Measurements from ENCODE around the gene RACGAP1.

Gene RACGAP1

DNA sequence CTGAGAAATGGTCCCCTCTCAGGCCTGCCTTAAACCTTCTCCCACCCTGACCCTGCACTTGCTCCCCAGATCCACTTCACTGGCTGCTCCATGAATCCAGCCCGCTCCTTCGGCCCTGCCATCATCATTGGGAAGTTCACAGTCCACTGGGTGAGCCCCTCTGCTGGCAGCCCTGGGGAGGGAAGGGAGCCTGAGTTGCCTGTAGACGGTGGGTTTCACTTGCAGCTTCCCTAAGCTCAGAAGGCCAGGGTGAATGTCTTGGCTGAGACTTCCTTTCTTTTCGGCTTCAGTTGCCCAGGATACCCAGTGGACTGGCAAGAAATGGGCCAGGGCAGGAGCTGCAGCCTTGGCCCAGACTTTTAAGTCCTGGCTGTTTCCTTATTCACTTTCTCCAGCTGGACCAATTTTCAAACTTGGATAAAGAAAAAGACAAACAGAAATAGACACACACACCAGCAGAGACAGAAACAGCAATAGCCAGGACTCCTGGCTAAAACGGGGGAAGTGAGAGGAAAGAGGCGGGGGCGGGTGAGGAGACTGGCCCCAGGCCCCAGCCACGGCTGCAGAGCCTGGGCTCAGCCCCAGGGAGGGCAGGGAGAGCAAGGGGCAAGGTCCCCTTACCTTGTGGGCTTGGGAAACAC lies 50.5 kb downstream of the RACGAP1 start:
- no peak for TF ChIP-seq CTCF (IDR thresholded peaks at IDR 0.05; ENCODE audit: low read length, missing control alignments)
- DNase-seq (ENCODE audit: low read depth), result no peak
- H3K4me3 ChIP-seq (replicated peaks; ENCODE audit: low read depth, low read length), result no peak overlapping the region

GRCh38 chr12:49974231-49974675 lies 51.0 kb downstream of the RACGAP1 start:
- H3K4me3 ChIP-seq (replicated peaks; ENCODE audit: low read depth, low read length), result no peak overlapping the region
- TF ChIP-seq CTCF (IDR thresholded peaks at IDR 0.05; ENCODE audit: low read length, missing control alignments), result peak; percentile 79
- DNase-seq (ENCODE audit: low read depth), result peak; percentile 82

GRCh38 chr12:49973361-49973830 lies 51.9 kb downstream of the RACGAP1 start:
- TF ChIP-seq CTCF (IDR thresholded peaks at IDR 0.05; ENCODE audit: low read length, missing control alignments), result no peak
- no peak overlapping the region for H3K4me3 ChIP-seq (replicated peaks; ENCODE audit: low read depth, low read length)
- DNase-seq (ENCODE audit: low read depth), result no peak

DNA sequence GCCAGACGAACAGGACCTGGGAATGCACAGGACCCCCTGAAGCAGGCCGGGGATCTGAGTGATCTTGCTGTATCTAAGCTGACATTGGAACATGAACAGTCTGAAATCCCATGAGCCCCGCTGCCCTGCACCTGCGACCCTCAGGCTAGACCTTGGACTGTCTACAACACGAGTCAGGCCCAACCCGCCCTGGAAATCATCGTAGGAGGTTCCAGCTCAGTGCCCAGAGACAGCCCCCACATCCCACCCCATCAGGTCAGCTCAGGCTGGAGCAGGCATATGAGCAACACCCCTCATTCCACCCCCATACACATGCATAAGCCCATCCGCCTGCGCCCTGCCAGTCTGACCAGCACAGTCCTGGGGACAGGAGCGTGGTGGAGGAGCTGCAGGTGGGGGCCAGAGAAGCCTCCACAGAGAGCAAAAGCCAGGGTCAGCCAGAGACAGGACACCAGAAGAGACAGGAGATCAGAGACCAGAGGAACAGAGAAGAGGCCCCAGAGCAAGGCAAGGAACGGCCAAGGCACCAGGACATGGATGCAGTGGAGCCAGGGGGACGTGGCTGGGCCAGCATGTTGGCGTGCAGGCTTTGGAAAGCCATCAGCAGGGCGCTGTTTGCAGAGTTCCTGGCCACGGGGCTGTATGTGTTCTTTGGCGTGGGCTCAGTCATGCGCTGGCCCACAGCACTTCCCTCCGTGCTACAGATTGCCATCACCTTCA lies 52.5 kb downstream of the RACGAP1 start, which contains the start of gene AQP6:
Gene AQP6, plus strand, starts transcription at position 307 of the 720 bp plus-strand sequence. Its CDS starts 227 bp downstream, at position 534.
- TF ChIP-seq CTCF (IDR thresholded peaks at IDR 0.05; ENCODE audit: low read length, missing control alignments), result no peak
- DNase-seq (ENCODE audit: low read depth), result no peak
- no peak within 1 kb of the TSS for H3K4me3 ChIP-seq (replicated peaks; ENCODE audit: low read depth, low read length)

DNA sequence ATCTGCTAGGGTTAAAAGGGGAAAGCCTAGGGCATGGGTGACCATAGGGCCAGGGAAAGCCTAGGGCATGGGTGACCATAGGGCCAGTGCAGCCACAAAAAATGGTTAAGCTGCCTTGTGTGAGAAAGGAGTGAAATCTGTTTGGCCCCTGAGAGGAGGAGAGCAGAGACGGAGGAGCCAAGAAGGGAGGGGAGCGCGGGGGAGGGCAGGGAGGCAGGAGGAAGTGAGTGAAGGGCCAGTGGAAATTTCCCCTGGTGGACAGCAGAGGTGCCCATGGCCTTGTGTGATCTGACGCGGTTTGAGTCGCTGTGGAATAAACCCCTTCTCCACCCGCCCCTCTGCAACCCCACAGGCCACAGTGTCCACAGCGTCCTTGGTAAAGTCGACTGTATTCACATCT lies 53.2 kb downstream of the RACGAP1 start:
- DNase-seq (ENCODE audit: low read depth), result no peak
- no peak for TF ChIP-seq CTCF (IDR thresholded peaks at IDR 0.05; ENCODE audit: low read length, missing control alignments)
- no peak overlapping the region for H3K4me3 ChIP-seq (replicated peaks; ENCODE audit: low read depth, low read length)

DNA sequence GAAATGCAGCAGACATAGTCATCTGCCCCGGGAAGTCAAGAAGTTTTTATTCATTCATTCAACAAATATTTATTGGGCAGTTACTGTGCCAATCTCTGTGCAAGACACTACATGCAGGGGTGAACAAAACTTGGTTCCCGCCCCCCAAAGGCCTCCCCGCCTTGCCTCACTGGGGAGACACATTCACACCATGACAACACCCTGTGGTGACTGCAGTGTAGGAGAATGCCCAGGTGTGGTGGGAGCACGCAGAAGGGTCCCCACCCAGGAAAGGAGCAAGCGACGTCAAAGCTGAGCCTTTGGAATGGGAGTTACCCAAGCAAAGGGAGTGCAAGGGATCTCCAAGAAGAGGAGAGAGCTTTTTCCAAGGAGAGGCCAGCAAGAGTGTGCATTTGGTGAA lies 54.2 kb downstream of the RACGAP1 start:
- DNase-seq (ENCODE audit: low read depth), result no peak
- H3K4me3 ChIP-seq (replicated peaks; ENCODE audit: low read depth, low read length), result no peak overlapping the region
- TF ChIP-seq CTCF (IDR thresholded peaks at IDR 0.05; ENCODE audit: low read length, missing control alignments), result no peak
